Mesodermal cell (in vitro differentiated cells): ENCODE measurements around the gene TMEM63A.

Experiments used
- H3K27ac ChIP-seq: 2 replicates; pipeline ENCODE4 v1.7.0; 2013; ENCODE audit warnings: mild to moderate bottlenecking, low read depth, low read length, moderate library complexity; ENCODE audit not compliant: severe bottlenecking
- H3K36me3 ChIP-seq: 2 replicates; pipeline ENCODE4 v1.7.1; 2013; ENCODE audit warnings: mild to moderate bottlenecking, low read length, moderate library complexity; ENCODE audit not compliant: control insufficient read depth, insufficient read depth
- H3K4me1 ChIP-seq: one replicate; pipeline ENCODE4 v1.7.1; 2013; ENCODE audit warnings: mild to moderate bottlenecking, low read length; ENCODE audit not compliant: insufficient read depth, control insufficient read depth, poor library complexity, severe bottlenecking
- H3K4me3 ChIP-seq: 2 replicates; pipeline ENCODE4 v1.7.0; 2013; ENCODE audit warnings: low read length, control low read depth, mild to moderate bottlenecking; ENCODE audit not compliant: insufficient read depth, poor library complexity, severe bottlenecking; ENCODE audit errors: extremely low read depth
- H3K9me3 ChIP-seq: 2 replicates; pipeline ENCODE4 v1.7.1; 2013; ENCODE audit warnings: mild to moderate bottlenecking, low read length, moderate library complexity; ENCODE audit not compliant: control insufficient read depth
- WGBS, 2 experiments: methylation state at CpG; one replicate each; pipeline ENCODE4 v1.1.5; 2013; ENCODE audit warnings: missing lambda C conversion rate in 2 of 2; ENCODE audit not compliant: insufficient coverage in 2 of 2; 5-methylcytosine and 5-hydroxymethylcytosine counted together

Gene TMEM63A

DNA sequence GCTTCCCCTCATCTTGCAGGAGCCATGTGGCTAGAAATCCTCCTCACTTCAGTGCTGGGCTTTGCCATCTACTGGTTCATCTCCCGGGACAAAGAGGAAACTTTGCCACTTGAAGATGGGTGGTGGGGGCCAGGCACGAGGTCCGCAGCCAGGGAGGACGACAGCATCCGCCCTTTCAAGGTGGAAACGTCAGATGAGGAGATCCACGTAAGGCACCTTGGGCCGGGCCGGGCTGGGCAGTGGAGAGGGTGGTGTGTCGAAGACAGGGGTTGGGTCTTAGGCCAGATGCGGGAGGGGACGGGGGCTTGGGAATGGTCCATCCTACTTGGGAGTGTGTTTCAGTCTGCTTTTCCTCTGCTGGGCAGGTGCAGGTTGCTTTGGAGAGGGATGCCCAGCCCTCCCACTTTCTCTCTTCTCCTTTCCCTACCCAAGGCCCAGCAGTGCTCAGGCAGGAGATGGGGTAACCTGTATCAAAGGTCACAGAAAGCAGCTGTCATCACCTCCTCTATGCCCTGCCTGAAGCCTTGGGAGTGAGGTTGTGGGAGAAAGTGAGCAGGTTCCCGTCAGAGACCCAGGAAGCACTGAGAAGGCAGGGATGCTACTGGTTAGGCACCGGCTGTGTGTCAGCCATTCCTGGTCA lies 53.4 kb downstream of the TMEM63A start:
- peaks cover 17% of the 10 kb centered on the region for H3K36me3 ChIP-seq
- no peak overlapping the region for H3K4me3 ChIP-seq
- no peak overlapping the region for H3K27ac ChIP-seq
- no peaks in the 10 kb centered on the region for H3K9me3 ChIP-seq
- H3K4me1 ChIP-seq = peaks cover 7% of the 10 kb centered on the region
- WGBS, 2 experiments = 94 to 95% methylated on average over 9 to 11 of the region's 14 CpGs

GRCh38 chr1:225827076-225827475 lies 55.1 kb downstream of the TMEM63A start:
- Histone ChIP-seq H3K9me3 (no peaks in the 10 kb centered on the region), H3K27ac (no peak overlapping the region), H3K4me3 (no peak overlapping the region), H3K4me1 (peaks cover 7% of the 10 kb centered on the region), H3K36me3 (peaks cover 11% of the 10 kb centered on the region)
- 74 to 84% methylated on average over 8 of the region's 8 CpGs for WGBS, 2 experiments

- 73 to 79% methylated on average over 4 to 5 of the region's 7 CpGs for WGBS, 2 experiments
- Histone ChIP-seq H3K36me3 (peaks cover 6% of the 10 kb centered on the region), H3K4me3 (no peak overlapping the region), H3K27ac (no peak overlapping the region), H3K9me3 (no peaks in the 10 kb centered on the region), H3K4me1 (peaks cover 7% of the 10 kb centered on the region)
These were observed 56.6 kb downstream of the TMEM63A start for GRCh38 chr1:225825607-225826007.

GRCh38 chr1:225825078-225825477 lies 57.1 kb downstream of the TMEM63A start:
- Histone ChIP-seq H3K9me3 (no peaks in the 10 kb centered on the region), H3K4me3 (no peak overlapping the region), H3K4me1 (peaks cover 7% of the 10 kb centered on the region), H3K27ac (no peak overlapping the region), H3K36me3 (peaks cover 6% of the 10 kb centered on the region)
- 89 to 91% methylated on average over 6 of the region's 6 CpGs for WGBS, 2 experiments

DNA sequence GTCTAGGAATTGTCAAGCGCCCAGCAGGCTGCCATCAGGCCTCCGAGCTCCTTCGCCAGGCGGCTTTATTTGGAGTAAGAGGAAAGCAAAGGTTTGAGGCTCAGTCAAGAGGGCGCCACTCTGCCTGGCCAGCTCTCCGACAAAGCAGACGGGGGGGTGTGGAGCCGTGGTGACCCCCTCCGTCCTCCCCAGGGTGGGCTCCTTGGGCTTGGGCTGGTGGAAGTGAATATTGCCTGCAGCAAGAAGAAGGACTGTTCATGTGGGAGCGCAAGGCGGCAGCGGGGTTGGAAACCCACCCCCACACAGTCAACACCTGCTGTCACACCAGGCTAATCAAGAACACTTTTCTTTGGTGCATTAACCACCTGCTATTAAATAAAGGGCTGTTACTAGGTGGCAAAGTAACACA lies 57.6 kb downstream of the TMEM63A start:
- 75 to 81% methylated on average over 8 to 9 of the region's 12 CpGs for whole genome bisulfite sequencing, 2 experiments

DNA sequence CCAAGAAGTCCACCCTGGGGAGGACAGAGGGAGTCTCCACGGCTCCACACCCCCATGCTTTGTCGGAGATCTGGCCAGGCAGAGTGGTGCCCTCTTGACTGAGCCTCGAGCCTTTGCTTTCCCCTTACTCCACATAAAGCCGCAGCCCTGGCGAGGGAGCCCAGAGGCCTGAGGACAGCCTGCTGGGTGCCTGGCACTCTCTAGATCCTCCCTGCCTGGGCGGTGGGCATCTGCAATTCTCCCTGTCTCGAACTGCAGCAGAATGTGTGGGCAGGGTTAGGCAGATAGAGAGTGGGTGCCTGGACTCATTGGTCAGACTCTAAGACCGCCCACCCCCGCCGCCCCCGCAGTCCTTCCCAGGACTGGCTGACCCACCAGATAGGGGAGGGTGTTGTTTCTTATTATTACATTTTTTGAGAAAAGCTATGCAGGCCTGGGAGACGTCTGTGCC lies 58.3 kb downstream of the TMEM63A start:
- no peak overlapping the region for H3K4me3 ChIP-seq
- no peaks in the 10 kb centered on the region for H3K36me3 ChIP-seq
- peaks cover 7% of the 10 kb centered on the region for H3K4me1 ChIP-seq
- no peak overlapping the region for H3K27ac ChIP-seq
- H3K9me3 ChIP-seq = no peaks in the 10 kb centered on the region
- 71 to 79% methylated on average over 6 to 12 of the region's 12 CpGs for WGBS, 2 experiments

More for the DNA sequence above, 57.6 kb downstream of the TMEM63A start:
- H3K4me1 ChIP-seq = peaks cover 7% of the 10 kb centered on the region
- no peak overlapping the region for H3K4me3 ChIP-seq
- no peaks in the 10 kb centered on the region for H3K9me3 ChIP-seq
- no peak overlapping the region for H3K27ac ChIP-seq
- peaks cover 2% of the 10 kb centered on the region for H3K36me3 ChIP-seq

DNA sequence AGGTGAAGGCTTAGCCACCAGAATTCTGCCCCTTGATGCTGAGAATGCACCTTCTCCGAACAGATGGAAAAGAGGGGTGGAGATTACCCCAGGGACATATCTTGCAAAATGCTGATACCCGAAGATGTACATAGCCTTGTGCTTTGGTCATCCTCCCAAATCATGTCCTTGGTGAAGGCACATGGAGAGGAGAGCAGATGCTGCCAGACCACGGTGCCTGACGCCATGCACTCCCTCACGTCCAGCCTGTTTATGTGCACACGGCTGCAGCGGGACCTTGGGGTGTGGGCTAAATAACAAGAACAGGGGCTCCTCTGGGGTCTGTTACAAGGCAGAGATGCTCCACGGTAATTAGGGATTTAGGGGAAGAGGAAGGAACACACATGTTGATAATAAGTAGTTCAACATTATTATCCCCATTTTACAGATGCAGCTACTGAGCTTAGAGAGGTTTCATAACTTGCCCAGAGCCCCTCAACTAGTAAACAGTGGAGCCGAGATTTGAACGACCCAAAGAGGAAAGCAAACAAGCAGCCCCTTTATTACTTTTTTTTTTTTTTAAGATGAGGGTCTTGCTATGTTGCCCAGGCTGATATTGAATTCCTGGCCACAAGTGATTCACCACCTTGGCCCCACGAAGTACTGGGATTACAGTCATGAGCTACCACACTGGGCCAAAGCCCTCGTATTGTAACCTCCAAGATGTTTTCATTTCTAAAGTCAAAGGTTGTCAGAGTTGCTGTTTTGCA lies 59.4 kb downstream of the TMEM63A start:
- H3K27ac ChIP-seq = no peak overlapping the region
- H3K4me3 ChIP-seq = no peak overlapping the region
- peaks cover 10% of the 10 kb centered on the region for H3K4me1 ChIP-seq
- H3K9me3 ChIP-seq = no peaks in the 10 kb centered on the region
- H3K36me3 ChIP-seq = no peaks in the 10 kb centered on the region
- WGBS, 2 experiments = 95 to 97% methylated on average over 7 of the region's 12 CpGs

DNA sequence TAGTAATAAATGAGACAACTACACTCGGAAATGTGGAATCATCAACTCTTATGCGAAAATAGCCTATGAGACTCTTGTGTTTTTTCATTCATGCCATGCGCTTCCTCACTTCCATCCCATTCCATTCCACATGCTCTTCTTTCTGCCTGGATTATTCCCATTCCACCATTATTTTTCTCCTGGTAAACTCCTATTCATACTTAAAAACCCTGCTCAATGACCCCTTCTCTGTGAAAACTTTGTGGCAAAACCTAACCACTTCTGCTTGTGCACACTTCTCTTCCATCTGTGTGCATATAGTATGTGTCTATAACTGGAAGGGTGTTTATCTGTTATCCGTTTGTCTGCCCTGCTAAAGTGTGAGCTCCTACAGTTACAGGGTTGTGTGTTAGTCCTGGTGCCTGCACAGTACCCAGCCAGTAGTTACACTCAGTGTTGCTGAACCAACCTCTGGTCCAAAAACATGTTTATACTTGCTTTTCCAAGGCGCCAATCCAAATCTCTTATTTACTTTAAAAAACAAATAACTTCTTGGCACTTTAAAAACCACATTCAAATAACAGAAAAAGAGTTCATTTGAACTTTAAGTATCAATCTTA lies 61.6 kb downstream of the TMEM63A start:
- H3K27ac ChIP-seq = no peak overlapping the region
- H3K36me3 ChIP-seq = no peaks in the 10 kb centered on the region
- H3K4me1 ChIP-seq = peaks cover 15% of the 10 kb centered on the region
- H3K4me3 ChIP-seq = no peak overlapping the region
- 94 to 95% methylated on average over 4 to 5 of the region's 5 CpGs for WGBS, 2 experiments
- no peaks in the 10 kb centered on the region for H3K9me3 ChIP-seq

GRCh38 chr1:225819346-225820192 lies 62.6 kb downstream of the TMEM63A start:
- WGBS, 2 experiments = 93 to 96% methylated on average over 10 to 11 of the region's 12 CpGs
- H3K27ac ChIP-seq = no peak overlapping the region

GRCh38 chr1:225818229-225818628 lies 64.0 kb downstream of the TMEM63A start:
- 72 to 95% methylated on average over 4 to 7 of the region's 7 CpGs for WGBS, 2 experiments
- Histone ChIP-seq H3K27ac (no peak overlapping the region), H3K9me3 (no peaks in the 10 kb centered on the region), H3K36me3 (peaks cover 3% of the 10 kb centered on the region), H3K4me1 (peaks cover 22% of the 10 kb centered on the region), H3K4me3 (no peak overlapping the region)

More at GRCh38 chr1:225819346-225820192, 62.6 kb downstream of the TMEM63A start:
- no peaks in the 10 kb centered on the region for H3K9me3 ChIP-seq
- no peak overlapping the region for H3K4me3 ChIP-seq
- H3K36me3 ChIP-seq = peaks cover 3% of the 10 kb centered on the region
- H3K4me1 ChIP-seq = peaks cover 15% of the 10 kb centered on the region
